22Rv1 (cell line): ENCODE measurements around the gene KIF1C.

Experiments used
- H3K27ac ChIP-seq: fragments of 450-650 bp; 2 replicates; pipeline ENCODE4 v1.5.1; 2017
- ZFX ChIP-seq: fragments of 450-650 bp; IDR thresholded peaks from 2 replicates; pipeline ENCODE4 v1.6.1; 2017; ENCODE audit warnings: antibody characterized with exemption, borderline replicate concordance
- TF ChIP-seq, protein P1 (sequence below): fragments of 450-650 bp; IDR thresholded peaks from 2 replicates; pipeline ENCODE4 v1.5.1; 2017; ENCODE audit warnings: mild to moderate bottlenecking

Gene KIF1C

GRCh38 chr17:5035315-5035714 lies 37.6 kb downstream of the KIF1C start, which contains the start of gene SLC52A1:
Gene SLC52A1, minus strand, starts transcription at chr17:5035426. Its CDS starts 820 bp downstream, at chr17:5034606.
- H3K27ac ChIP-seq: no peak within 1 kb of the TSS
- TF ChIP-seq, protein P1, sequence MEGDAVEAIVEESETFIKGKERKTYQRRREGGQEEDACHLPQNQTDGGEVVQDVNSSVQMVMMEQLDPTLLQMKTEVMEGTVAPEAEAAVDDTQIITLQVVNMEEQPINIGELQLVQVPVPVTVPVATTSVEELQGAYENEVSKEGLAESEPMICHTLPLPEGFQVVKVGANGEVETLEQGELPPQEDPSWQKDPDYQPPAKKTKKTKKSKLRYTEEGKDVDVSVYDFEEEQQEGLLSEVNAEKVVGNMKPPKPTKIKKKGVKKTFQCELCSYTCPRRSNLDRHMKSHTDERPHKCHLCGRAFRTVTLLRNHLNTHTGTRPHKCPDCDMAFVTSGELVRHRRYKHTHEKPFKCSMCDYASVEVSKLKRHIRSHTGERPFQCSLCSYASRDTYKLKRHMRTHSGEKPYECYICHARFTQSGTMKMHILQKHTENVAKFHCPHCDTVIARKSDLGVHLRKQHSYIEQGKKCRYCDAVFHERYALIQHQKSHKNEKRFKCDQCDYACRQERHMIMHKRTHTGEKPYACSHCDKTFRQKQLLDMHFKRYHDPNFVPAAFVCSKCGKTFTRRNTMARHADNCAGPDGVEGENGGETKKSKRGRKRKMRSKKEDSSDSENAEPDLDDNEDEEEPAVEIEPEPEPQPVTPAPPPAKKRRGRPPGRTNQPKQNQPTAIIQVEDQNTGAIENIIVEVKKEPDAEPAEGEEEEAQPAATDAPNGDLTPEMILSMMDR: no peak
- no peak for TF ChIP-seq ZFX

DNA sequence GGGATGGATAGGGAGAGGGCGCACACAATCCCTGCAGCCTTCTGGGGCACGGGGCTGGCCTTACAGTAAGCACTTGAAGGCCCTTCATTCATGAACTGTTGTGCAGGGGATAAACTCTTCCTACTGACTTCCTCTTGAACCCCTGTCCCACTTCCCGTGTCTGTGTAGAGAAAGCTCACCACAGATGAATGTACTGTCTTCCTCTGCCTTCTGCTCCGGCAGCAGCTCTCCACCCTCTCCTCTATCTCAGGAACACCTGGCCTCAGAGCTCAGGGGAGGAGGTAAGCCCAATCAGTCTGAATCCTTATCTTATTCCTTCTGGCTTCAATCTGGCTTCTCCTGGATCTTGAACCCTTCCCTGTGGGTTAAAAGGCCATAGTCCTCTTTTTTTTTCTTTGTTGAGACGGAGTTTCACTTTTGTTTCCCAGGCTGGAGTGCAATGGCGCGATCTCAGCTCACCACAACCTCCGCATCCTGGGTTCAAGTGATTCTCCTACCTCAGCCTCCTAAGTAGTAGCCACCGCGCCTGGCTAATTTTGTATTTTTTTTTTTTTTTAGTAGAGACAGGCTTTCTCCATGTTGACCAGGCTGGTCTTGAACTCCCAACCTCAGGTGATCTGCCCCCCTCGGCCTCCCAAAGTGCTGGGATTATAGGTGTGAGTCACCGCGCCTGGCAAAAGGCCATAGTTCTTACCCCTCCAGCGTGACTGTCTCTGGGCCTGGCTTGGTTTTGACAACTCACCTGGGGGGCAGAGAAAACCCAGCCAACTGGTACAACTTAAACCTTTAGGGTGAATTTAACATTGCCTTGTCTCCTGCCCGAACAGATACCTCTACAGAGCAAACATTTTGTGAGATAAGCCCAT lies 44.6 kb downstream of the KIF1C start:
- H3K27ac ChIP-seq: no peak overlapping the region
- no peak for TF ChIP-seq ZFX
- TF ChIP-seq, protein P1: no peak

DNA sequence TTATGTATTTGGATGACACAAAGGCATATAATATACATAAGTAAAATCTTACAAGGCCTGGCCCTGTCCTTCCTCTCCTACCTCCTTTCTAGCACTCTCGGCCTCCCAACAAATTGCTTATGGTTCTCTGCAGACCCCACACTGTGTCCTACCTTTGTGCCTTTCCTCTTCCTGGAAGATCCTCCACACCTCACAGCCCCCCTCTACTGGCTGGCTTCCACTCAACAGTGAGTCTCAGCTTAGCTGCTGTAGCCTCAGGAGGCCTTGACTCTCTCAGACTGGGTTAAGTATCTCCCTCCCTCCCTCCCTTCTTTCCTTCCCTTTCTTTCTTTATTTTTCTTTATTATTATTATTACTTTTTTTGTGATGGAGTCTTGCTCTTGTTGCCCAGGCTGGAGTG lies 45.8 kb downstream of the KIF1C start:
- no peak overlapping the region for H3K27ac ChIP-seq

GRCh38 chr17:5044630-5045029 lies 46.9 kb downstream of the KIF1C start:
- TF ChIP-seq, protein P1: no peak
- no peak for TF ChIP-seq ZFX
- no peak overlapping the region for H3K27ac ChIP-seq

More for the DNA sequence above, 45.8 kb downstream of the KIF1C start:
- TF ChIP-seq, protein P1: no peak
- TF ChIP-seq ZFX: no peak

GRCh38 chr17:5045496-5045895 lies 47.7 kb downstream of the KIF1C start:
- H3K27ac ChIP-seq: no peak overlapping the region
- no peak for TF ChIP-seq ZFX
- TF ChIP-seq, protein P1: no peak

DNA sequence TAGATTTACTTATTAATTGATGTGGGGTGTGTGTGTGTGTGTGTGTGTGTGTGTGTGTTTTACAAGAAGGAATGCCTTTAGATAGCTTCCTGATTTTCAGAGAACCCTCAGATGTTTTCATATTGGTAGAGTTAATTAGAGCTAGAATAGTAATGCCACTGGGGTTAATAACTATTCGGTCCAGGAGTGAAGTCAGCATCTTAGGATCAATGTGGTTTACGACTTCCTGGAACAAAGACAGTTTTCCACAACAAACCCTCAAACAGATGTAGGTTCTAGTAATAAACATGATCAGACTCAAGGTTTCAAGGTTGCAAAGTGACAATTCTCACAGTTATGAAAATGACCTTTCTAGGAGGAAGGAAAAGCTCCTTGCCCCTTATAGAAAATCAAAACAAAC lies 49.7 kb downstream of the KIF1C start:
- no peak overlapping the region for H3K27ac ChIP-seq
- no peak for TF ChIP-seq ZFX

- no peak for TF ChIP-seq ZFX
- TF ChIP-seq, protein P1: no peak
- no peak overlapping the region for H3K27ac ChIP-seq
Measured at GRCh38 chr17:5049314-5049841, 51.6 kb downstream of the KIF1C start.
